SK-MEL-5 (cell line): ENCODE results near the gene VPS26B. TPM values are rescaled to one million over a fixed set of nuclear protein-coding genes. Genes with fewer than 3 reads are reported as not detected.
A peak's percentile ranks its signal among the peaks of the same experiment; 100 is the strongest.
"Not testable (repeated sequence)": the region's sequence is repeated elsewhere in the genome, so short reads cannot be mapped to it uniquely, and the experiment has no call there.

Experiments
- DNase-seq: peaks from one replicate; pipeline ENCODE4 v3.0.0-alpha.2; 2016; ENCODE audit warnings: low read depth, low spot score
- in situ Hi-C: cut with HindIII; loops from 2 replicates; pipeline ENCODE4 v1.10.0; 2016; ENCODE audit warnings: low sequenced_read_pairs, high pct_unique_total_duplicates, low pct_unique_long_range_greater_than_20kb
- polyA plus RNA-seq, 2 experiments: library from polyadenylated mRNA; depleted of rRNA; stranded (reverse); fragments of >200 nt; gene quantifications; 2 replicates each; pipeline ENCODE4 v1.2.3, GENCODE V29; 2015
- total RNA-seq: library from RNA; depleted of rRNA; stranded (reverse); fragments of >200 nt; shearing (Covaris generic); gene quantifications from 2 replicates; pipeline ENCODE4 v1.2.3, GENCODE V29; 2014; rRNA removed

The VPS26B gene
- total RNA-seq = 22.3 and 23.0 TPM in 2 replicates
- polyA plus RNA-seq (2015; cell fraction: cytosol; rRNA removed) = 25.5 and 28.2 TPM in 2 replicates
- polyA plus RNA-seq (2015; cell fraction: nucleus; rRNA removed) = 80.3 and 80.5 TPM in 2 replicates

GRCh38 chr11:134223836-134224709, at the start of gene VPS26B, which contains the start of gene NCAPD3:
Gene VPS26B, plus strand, starts transcription at chr11:134224671. Its CDS starts 452 bp downstream, at chr11:134225123.
Gene NCAPD3, minus strand, starts transcription at chr11:134223967. Its CDS starts 41 bp downstream, at chr11:134223926.
- in situ Hi-C loops = no loop called here
- peak; percentile 94 for DNase-seq

- in situ Hi-C loops = no loop called here
- DNase-seq = no peak
Observed at GRCh38 chr11:134176284-134176683, 48.2 kb upstream of the VPS26B start.

DNA sequence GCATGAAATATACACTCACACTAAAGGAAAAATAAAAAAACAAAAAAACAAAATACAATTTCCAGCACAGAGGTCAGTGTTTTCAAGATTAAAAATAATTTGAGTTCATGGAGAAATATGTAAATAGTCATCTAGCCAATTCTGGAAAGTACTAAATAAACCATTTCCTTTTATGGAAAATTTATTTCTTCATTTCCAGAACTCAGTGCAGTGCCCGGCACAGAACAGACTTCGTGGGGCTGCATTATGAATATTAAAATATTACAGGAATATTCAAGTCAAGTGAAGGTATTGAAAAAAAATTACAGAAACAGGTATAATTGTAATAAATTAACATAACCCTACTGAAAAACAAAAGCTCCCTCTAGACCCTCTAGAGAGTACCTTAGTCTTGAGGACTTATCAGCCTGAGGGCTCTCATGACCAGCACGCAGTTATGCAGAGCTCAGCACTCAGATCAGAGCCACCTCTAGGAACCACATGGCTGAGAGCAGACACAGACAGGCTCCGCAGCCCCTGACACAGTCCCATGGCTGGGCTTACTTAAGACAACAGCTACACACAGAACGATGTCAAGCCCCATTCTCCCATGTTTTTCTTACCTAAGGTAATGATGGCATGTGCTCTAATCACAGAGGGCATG, 46.3 kb upstream of the VPS26B start:
- in situ Hi-C loops = no loop called here
- no peak for DNase-seq

- in situ Hi-C loops = no loop called here
Observed at GRCh38 chr11:134181707-134182106, 42.8 kb upstream of the VPS26B start.

DNA sequence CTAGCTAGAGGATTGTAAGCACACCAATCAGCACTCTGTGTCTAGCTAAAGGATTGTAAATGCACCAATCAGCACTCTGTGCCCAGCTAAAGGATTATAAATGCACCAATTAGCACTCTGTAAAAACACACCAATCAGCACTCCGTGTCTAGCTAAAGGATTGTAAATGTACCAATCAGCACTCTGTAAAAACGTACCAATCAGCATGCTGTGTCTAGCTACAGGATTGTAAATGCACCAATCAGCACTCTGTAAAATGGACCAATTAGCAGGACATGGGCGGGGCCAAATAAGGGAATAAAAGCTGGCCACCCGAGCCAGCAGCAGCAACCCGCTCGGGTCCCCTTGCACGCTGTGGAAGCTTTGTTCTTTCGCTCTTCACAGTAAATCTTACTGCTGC, 36.4 kb upstream of the VPS26B start:
- DNase-seq, in situ Hi-C loops: not testable (repeated sequence)

More at GRCh38 chr11:134181707-134182106, 42.8 kb upstream of the VPS26B start:
- DNase-seq = no peak

DNA sequence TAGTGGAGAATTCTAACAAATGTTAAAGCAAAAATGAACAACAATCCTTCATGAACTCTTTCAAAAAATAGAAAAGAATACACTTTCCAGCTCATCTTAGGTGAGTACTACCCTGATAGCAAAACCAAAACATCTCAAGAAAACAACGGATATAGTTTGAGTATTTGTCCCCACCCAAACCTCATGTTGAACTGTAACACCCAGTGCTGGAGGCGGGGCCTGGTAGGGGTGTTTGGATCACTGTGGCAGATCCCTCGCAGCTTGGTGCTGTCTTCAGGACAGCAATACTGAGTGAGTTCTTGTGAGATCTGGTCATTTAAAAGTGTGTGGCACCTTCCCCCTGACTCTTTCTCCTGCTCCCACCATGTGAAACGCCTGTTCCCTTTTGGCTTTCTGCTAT, 27.7 kb upstream of the VPS26B start:
- in situ Hi-C loops = no loop called here

DNA sequence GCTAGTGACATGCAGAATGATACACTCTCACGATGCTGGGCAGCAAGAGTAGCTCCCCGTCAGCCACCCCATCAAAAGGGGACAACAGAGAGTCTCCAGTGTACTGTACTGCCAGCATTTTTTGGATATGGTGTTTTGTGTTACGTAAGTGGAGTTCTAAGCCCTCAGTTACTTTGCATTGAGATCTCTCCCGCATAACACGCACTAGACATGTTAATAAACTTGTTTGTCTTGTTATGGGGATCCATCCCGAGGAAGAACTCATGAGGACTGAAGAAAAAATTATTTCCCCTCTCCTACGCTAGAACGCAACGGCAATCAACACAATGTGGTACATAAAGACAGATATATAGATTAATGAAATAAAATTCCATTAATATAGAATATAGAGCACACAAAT, 24.9 kb upstream of the VPS26B start:
- in situ Hi-C loops = no loop called here
- no peak for DNase-seq

More for the DNA sequence above, 27.7 kb upstream of the VPS26B start:
- DNase-seq = no peak

- in situ Hi-C loops = no loop called here
- DNase-seq = no peak
Observed at GRCh38 chr11:134200688-134201087, 23.8 kb upstream of the VPS26B start.

- in situ Hi-C loops = no loop called here
- no peak for DNase-seq
Observed at GRCh38 chr11:134202661-134203060, 21.8 kb upstream of the VPS26B start.

GRCh38 chr11:134205729-134206128, 18.7 kb upstream of the VPS26B start:
- DNase-seq = no peak
- in situ Hi-C loops = no loop called here

DNA sequence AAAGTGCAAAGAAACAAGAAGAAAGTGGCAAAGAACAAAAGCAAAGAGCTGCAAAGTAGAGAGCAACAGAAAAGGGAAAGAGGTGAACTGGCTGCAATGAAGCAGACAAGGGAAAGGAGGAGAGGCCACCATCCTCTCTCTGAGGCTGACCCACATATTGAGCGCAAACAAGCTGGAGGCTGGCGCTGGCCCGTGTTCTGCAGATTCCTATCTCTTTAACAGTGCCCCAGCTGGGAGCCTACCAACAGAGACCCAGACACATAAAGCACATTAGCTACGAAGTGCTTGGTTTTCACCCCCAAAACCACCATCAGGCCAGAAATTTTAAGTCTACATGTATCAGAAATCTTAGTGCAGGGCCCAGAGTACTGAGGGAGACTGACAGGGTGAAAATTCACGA, 18.3 kb upstream of the VPS26B start:
- DNase-seq = no peak
- in situ Hi-C loops = no loop called here

DNA sequence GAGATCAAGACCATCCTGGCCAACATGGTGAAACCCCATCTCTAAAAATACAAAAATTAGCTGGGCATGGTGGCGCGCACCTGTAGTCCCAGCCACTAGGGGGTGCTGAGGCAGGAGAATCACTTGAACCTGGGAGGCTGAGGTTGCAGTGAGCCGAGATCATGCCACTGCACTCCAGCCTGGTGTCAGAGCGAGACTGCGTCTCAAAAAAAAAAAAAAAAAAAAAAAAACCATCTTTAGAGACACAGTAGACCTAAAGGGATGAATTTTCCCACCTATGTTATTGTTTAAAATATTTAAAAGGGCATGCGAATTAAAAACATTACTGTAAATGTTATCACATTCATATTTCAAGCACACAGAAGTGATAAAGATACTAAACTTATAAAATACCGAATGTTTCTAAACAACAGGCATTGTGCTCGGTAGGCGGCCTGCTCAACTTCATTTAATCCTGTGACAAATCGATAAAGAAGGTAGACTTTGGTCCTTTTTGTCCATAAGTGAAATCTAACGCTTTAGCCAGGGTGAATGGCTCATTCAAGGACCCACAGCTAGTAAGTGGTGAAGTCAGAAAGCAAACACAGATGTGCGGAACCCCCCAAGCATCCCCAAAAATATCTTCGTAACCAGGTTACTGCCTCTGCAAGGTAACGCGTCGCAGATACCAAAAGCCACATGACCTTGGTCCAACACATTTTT, 16.8 kb upstream of the VPS26B start:
- in situ Hi-C loops = no loop called here
- DNase-seq = peak; percentile 43

- in situ Hi-C loops = no loop called here
- DNase-seq = no peak
Observed at GRCh38 chr11:134215836-134216235, 8.6 kb upstream of the VPS26B start.

DNA sequence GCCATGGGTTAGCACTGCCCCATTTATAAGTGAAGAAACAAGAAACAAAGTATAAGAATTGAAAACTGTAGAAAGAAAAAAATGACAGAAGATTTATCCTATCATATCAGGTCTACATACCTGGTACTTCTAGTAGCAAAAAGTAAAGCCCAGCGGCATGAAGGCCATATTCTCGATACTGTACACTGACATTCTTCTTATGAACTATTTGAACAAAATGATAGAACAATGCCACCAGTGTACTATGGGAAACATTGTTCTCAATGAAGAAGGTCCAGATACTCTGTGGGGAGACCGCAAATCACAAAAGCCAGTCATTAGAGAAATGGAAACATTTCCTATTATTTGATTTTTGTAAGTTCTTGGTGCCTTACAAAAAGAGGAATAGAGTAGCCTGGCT, 7.7 kb upstream of the VPS26B start:
- no peak for DNase-seq
- in situ Hi-C loops = no loop called here

DNA sequence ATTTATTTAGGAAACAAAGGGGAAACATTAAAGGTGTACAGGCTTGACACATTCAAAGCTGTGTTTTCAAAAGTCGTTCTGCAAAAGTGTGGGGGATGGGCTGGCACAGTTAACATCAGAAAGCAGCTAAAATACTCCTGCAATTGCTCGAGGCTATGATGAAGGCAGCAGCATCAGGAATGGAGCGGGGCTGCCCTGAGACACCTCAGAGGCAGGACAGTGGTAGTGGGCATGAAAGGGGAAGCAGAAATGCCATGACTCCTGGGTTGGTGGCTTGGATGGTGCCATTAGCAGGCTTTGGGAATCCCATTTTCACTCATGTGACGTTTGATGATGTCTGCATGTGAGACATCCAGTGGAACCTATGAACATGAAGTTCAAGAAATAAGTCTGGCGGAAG, 1.4 kb upstream of the VPS26B start:
- no peak for DNase-seq

DNA sequence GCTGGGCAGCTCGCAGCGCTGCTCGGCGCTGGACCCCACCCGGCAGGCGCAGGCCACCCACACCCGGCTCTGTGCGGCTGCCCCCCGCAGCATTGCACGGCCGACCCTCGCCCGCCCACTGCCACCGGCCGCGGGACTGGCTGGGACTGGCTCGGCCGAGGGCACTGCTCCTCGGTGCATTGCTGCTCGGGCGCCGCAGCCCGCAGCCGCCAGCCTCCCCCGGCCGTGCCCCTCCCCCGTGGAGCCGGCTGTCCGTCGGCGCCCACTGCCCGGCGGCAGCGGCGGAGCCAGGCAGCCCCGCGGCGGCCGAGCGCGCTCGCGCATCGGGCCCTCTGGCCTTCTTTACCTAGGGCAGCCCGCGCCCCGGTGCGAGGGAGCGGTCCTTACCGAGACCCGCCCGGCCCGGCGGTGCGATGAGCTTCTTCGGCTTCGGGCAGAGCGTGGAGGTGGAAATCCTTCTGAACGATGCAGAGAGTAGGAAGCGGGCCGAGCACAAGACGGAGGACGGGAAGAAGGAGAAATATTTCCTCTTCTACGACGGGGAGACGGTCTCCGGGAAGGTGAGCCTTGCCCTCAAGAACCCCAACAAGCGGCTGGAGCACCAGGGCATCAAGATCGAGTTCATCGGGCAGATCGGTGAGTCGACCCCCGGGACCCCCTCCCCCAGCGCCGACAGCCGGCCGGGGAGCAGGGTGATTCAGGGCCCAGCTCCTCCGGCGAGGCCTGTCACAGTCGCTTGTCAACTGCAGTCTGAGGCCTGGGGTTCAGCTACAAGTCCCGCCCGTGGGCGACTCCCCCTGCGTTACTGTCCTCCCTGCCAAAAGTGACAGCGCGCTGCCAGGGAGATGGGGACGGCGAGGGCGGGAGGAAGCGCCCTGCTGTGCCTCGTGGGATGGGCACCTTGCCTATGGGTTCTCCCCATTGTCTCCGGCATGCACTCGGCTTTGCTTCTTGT, 516 bp downstream of the VPS26B start:
- DNase-seq = peak; percentile 1
- in situ Hi-C loops = no loop called here

More for the DNA sequence above, 1.4 kb upstream of the VPS26B start:
- in situ Hi-C loops = no loop called here

DNA sequence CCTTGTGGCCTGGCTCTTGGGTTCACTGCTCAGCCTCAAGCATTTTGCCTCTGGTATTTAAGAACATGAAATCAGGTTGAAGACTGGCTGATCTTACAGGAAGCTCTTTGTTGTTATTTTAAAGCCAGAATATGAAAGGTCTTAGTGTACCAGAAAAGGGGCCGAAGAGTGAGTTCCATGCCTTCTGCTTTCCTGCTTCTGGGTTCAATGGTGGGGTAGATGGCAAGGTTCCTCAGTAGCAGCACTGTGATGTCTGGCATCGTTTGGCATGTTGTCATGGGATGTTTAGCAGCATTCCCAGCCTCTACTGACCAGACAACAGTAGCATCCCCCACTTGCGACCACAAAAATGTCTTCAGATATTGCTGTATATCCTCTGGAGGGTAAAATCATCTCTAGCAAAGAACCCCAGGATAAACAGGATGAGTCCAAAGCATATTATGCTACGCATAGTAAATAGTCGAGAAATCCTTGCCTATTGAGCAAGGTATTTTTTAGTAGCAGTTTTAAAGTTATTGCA, 2.4 kb downstream of the VPS26B start:
- DNase-seq = no peak
- in situ Hi-C loops = no loop called here
